Activated CD4-positive, alpha-beta T cell treated with anti-CD3 and anti-CD28 coated beads, Interleukin-2, amount 50 U/mL, for 4 hours (primary cell): ENCODE results near the gene GRHL3.
"Not testable (repeated sequence)": the region's sequence is repeated elsewhere in the genome, so short reads cannot be mapped to it uniquely, and the experiment has no call there.

Experiments used
- DNase-seq, 2 experiments: peaks; one replicate each; pipeline ENCODE4 v3.0.0-alpha.2; 2020

The GRHL3 gene

DNA sequence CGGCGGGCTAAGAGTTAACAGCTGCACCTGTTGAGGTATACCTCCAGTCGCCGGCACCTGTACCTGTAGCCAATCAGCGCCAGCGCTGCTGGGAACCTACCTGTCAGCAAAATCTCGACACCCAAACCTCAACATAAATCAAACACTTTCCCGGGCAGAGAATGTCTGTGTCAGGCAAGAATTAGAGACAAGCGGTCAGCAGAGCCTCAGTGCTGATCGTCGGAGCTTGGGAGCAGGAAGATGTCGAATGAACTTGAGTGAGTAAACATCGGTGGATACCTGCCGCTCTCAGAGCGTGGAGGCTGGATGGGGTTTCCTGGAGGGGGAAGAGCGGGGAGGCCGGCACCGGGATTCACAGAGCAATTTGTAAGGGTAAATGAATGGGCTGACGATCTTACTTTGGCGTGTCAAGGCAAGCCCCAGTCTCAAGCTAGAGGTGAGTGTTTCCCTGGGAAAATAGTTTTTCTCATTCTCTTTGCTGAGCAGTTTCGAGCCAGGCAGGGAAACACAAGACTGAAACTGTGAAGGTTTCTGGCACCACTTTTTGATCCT lies at the start of gene GRHL3:
GRHL3 (plus strand) TSS at position 46 of the 552 bp plus-strand sequence; CDS start at position 241, 195 bp downstream.
- DNase-seq = no peak

GRCh38 chr1:24274203-24275103 lies 44.7 kb upstream of the GRHL3 start:
- not testable (repeated sequence) for DNase-seq

- no peak for DNase-seq
These were observed 44.1 kb upstream of the GRHL3 start for GRCh38 chr1:24275104-24275410.

GRCh38 chr1:24275510-24275909 lies 43.6 kb upstream of the GRHL3 start:
- no peak for DNase-seq

DNA sequence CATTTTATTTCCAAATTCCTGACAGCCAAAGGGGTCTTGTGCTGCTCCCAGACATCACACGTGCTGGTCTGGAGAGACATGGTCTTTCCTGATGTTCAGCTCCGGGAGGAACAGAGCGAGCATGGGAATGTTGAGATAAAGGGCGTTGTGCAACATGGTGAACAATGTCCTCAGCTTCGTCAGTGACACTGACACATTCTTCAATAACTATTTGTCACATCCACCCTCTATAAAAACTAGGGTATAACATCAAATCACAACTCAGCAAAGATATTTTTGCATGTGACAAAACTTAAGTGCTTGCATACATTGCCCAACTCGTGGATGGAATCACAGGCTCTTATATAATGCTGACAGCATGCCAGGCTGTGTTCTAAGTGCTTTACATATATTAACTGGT lies 42.4 kb upstream of the GRHL3 start:
- no peak for DNase-seq

GRCh38 chr1:24277420-24278169 lies 41.6 kb upstream of the GRHL3 start:
- no peak for DNase-seq

DNA sequence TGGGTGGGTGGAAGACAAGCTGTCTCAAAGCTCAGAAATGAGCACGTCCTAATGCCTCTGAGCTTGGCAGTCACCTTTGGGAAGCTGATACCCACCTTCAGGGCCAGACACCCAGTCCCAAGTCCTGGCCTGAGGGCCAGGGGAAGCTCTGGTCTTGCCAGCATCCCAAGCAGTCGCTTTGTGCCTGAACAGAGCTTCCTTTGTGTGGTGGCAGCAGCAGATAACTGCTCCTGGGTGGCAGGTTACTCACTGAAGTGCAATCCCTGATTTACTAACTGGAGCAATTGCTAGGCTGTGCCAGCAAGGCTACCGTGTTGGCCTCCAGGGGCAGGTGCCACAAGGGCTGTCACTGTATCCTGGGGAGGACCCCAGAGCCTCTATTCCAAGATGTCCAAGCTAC lies 40.4 kb upstream of the GRHL3 start:
- no peak for DNase-seq

DNA sequence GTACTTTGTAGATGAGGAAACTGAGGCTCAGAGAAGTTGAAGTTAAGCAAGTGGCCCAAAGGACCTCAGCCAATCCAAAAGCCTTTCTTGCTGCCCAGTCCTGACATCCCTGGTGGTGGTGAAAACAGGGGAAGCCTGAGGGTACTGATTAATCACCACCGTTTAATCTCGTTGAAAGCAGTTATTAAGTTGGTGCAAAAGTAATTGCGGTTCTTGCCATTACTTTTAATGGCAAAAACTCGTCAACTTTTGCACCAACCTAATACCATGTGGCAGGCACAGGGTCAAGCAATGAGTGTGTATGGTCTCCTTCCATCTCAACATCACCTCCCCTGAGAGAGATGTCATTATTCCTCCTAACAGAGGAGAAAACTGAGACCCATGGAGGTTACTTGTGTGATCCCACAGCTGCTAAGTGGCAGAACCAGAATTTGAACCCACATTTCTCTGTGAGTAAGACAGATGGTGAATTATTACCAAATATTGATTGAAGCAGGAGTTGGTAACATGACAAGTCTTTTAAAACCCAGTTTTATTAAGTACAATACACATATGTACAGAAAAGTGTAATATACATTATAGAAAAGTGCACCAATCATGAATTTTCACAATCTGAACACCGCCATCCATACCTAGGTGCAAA lies 39.4 kb upstream of the GRHL3 start:
- no peak for DNase-seq

DNA sequence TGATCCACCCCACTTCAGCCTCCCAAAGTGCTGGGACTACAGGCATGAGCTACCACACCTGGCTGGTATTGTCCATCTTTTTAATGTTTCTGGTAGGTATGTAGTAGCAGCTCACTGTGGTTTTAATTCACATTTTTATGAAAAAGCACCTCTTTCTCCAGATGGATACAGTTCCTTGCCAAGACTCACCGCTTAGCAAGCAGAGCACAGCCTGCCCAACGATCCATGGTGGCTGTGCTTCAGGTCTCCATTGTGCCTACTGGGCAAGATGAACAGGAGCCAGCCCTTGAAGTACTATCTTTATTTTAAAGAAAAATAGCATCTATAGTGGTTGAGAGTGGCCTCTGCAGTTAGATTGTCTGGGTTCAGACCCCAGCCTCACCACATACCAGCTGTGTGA lies 37.6 kb upstream of the GRHL3 start:
- DNase-seq = no peak

GRCh38 chr1:24282491-24282890 lies 36.7 kb upstream of the GRHL3 start:
- no peak for DNase-seq

DNA sequence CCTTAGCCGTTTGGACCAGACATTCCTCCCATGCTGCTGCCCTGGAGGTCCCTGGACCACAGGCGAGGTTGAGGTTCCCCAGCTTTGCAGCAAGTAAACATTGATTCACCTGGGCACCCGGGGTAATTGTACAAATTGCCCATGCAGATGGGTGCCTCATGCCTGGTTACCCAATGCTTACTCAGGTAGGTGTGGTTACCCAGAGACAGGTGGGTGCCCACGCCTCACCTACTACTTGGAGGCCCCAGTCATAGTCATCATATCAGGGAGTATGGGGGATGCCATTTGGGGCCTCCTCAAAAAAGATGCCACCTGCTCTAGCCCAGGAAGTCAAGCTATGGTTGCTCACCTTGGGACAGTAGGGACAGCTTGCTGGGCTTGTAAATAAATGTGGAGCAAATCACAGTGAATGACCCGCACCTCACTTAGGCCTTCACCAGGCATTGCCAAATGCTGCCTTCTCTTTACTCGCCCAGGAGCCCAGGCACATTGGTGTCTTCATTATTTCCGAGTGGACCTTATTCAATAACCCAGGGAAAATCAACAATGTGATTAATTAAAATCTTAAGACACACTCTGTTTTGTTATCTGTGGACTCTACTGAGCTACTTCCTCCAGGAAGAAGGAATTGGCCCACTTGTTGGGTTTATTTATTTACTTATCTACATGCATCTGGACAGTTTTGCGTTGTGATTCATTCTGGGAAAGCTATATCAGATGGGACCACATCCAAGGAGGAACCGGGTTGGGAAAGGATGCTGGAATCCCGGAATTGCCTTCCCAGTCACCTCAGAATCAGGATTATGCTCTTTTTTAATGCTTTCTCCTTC lies 35.6 kb upstream of the GRHL3 start:
- no peak for DNase-seq

GRCh38 chr1:24284156-24284471 lies 35.0 kb upstream of the GRHL3 start:
- no peak for DNase-seq

DNA sequence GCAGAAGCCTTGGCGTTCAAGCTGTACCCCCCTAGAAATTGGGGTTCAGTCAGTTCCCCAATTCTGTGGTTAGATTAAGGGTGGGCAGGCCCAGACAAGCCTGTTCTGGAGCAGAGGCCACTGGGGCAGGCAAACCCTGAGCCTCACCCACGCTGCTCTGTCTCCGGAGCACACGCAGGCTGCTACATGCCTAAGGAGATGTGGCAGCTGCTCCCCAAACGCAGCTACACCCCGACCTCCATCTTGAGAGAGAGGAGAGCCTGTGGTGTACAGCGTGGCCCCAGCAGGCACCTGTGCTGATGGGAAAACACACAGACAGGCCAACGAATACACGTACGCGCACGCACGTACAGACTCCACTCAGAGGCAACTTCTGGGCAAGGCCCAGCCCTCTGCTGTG lies 33.9 kb upstream of the GRHL3 start:
- no peak for DNase-seq

- DNase-seq = no peak
These were observed 32.7 kb upstream of the GRHL3 start for GRCh38 chr1:24286246-24287010.

GRCh38 chr1:24287779-24288178 lies 31.4 kb upstream of the GRHL3 start:
- DNase-seq = not testable (repeated sequence)

- no peak for DNase-seq
These were observed 30.7 kb upstream of the GRHL3 start for GRCh38 chr1:24288479-24288878.

- no peak for DNase-seq
These were observed 29.1 kb upstream of the GRHL3 start for GRCh38 chr1:24289937-24290595.

DNA sequence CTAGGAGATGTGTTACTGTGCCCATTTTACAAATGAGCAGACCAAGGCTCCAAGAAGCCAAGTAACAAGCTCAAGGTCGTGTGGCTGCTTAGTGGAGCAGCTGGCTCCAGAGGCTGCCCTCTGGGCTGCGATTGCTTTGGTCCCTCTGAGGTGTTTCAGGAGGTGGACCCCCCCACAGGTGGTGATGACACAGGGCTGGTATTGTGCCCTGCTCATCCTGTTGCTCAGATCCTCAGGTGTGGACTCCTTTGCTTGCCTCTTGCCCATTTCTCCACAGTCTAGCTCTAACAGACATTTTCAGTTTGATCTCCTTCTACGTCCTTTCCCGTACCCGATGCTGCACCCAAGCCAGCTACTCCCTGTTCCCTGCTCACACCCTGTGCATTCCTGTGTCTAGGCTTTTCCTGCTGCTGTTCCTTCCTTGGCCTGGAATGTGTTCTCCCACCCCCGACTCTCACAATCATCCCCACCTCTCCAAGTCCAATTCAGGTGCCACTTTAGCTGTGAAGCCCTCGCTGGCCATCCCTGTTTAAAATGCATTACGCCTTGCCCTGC lies 28.1 kb upstream of the GRHL3 start:
- no peak for DNase-seq

DNA sequence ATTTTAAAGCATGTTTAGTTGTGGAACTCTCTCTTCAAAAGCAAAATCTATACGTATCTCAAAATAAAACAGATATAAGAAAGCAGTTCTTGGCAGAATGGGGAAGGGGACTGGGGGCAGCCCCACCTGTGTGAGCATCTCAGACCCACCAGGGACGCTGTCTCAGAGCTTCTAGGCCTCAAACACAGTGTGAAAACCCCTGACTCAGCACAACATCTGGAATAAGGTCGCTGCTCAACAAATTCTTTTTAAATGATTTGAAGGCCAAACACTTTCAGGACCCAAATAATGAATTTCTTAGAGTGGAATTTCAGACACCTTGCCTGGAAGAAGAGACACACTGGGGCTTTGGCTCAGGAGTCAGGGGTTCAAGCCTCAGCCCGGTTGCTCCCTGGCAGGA lies 27.1 kb upstream of the GRHL3 start:
- no peak for DNase-seq

DNA sequence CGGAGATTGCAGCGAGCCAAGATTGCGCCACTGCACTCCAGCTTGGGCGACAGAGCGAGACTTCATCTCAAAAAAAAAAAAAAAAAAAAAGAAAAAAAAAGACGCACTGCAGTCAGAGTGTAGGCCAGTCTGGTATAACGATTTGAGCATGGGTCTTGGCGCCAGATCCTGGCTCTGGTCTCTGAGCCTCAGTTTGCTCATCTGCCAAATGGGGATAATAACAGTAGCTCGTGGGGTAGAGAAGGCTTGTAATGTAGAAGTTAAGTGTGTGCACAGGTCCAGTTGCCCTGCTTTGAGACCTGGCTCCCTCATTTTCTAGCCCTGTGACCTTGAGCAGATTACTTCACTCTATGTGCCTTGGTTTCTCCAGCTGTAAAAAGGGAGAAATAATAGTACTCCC lies 26.3 kb upstream of the GRHL3 start:
- no peak for DNase-seq
